Measurements from ENCODE around the gene ZDHHC18.
"Not testable (repeated sequence)": the region's sequence is repeated elsewhere in the genome, so short reads cannot be mapped to it uniquely, and the experiment has no call there.

Gene ZDHHC18

GRCh38 chr1:26791148-26791547 lies 35.3 kb upstream of the ZDHHC18 start:
- no peak for DNase-seq (ENCODE audit: low read depth in 4 of 4, low spot score in 1 of 4)

- no peak for DNase-seq (ENCODE audit: low read depth in 4 of 4, low spot score in 1 of 4)
Measured at GRCh38 chr1:26791626-26792025, 34.9 kb upstream of the ZDHHC18 start.

GRCh38 chr1:26792924-26793323 lies 33.6 kb upstream of the ZDHHC18 start:
- DNase-seq (ENCODE audit: low read depth in 4 of 4, low spot score in 1 of 4) = no peak

- no peak for DNase-seq (ENCODE audit: low read depth in 4 of 4, low spot score in 1 of 4)
Measured at GRCh38 chr1:26794391-26794790, 32.1 kb upstream of the ZDHHC18 start.

- DNase-seq (ENCODE audit: low read depth in 4 of 4, low spot score in 1 of 4) = no peak
Measured at GRCh38 chr1:26797627-26798026, 28.9 kb upstream of the ZDHHC18 start.

GRCh38 chr1:26799479-26800142 lies 26.9 kb upstream of the ZDHHC18 start:
- DNase-seq (ENCODE audit: low read depth in 4 of 4, low spot score in 1 of 4) = no peak

GRCh38 chr1:26803932-26804331 lies 22.6 kb upstream of the ZDHHC18 start:
- not testable (repeated sequence) for DNase-seq (ENCODE audit: low read depth in 4 of 4, low spot score in 1 of 4)

GRCh38 chr1:26810105-26810504 lies 16.4 kb upstream of the ZDHHC18 start:
- DNase-seq (ENCODE audit: low read depth in 4 of 4, low spot score in 1 of 4) = peak in 3 of 4 experiments; percentile 54 to 60 (median 57)

- no peak for DNase-seq (ENCODE audit: low read depth in 4 of 4, low spot score in 1 of 4)
Measured at GRCh38 chr1:26811057-26811456, 15.4 kb upstream of the ZDHHC18 start.

- DNase-seq (ENCODE audit: low read depth in 4 of 4, low spot score in 1 of 4) = no peak
Measured at GRCh38 chr1:26811708-26812107, 14.8 kb upstream of the ZDHHC18 start.

GRCh38 chr1:26814377-26814776 lies 12.1 kb upstream of the ZDHHC18 start:
- no peak for DNase-seq (ENCODE audit: low read depth in 4 of 4, low spot score in 1 of 4)

GRCh38 chr1:26814893-26815292 lies 11.6 kb upstream of the ZDHHC18 start:
- DNase-seq (ENCODE audit: low read depth in 4 of 4, low spot score in 1 of 4) = no peak

GRCh38 chr1:26820784-26821269 lies 5.7 kb upstream of the ZDHHC18 start:
- DNase-seq (ENCODE audit: low read depth in 4 of 4, low spot score in 1 of 4) = no peak

GRCh38 chr1:26822737-26823395 lies 3.6 kb upstream of the ZDHHC18 start:
- DNase-seq (ENCODE audit: low read depth in 4 of 4, low spot score in 1 of 4) = no peak

- DNase-seq (ENCODE audit: low read depth in 4 of 4, low spot score in 1 of 4) = no peak
Measured at GRCh38 chr1:26824731-26825130, 1.8 kb upstream of the ZDHHC18 start.

GRCh38 chr1:26827106-26827604 lies 667 bp downstream of the ZDHHC18 start:
- DNase-seq (ENCODE audit: low read depth in 4 of 4, low spot score in 1 of 4) = no peak

GRCh38 chr1:26827663-26828062 lies 1.2 kb downstream of the ZDHHC18 start:
- DNase-seq (ENCODE audit: low read depth in 4 of 4, low spot score in 1 of 4) = no peak

- no peak for DNase-seq (ENCODE audit: low read depth in 4 of 4, low spot score in 1 of 4)
Measured at GRCh38 chr1:26828411-26828991, 2.0 kb downstream of the ZDHHC18 start.

GRCh38 chr1:26829184-26829911 lies 2.9 kb downstream of the ZDHHC18 start:
- no peak for DNase-seq (ENCODE audit: low read depth in 4 of 4, low spot score in 1 of 4)

- DNase-seq (ENCODE audit: low read depth in 4 of 4, low spot score in 1 of 4) = no peak
Measured at GRCh38 chr1:26831059-26831458, 4.6 kb downstream of the ZDHHC18 start.

- no peak for DNase-seq (ENCODE audit: low read depth in 4 of 4, low spot score in 1 of 4)
Measured at GRCh38 chr1:26831546-26832248, 5.2 kb downstream of the ZDHHC18 start.
